ENCODE data around the gene SLCO4C1. TPM values are rescaled to one million over a fixed set of nuclear protein-coding genes. Genes with fewer than 3 reads are reported as not detected.

The SLCO4C1 gene
- total RNA-seq, 1 donor from 2014 or later = 0.22 TPM

DNA sequence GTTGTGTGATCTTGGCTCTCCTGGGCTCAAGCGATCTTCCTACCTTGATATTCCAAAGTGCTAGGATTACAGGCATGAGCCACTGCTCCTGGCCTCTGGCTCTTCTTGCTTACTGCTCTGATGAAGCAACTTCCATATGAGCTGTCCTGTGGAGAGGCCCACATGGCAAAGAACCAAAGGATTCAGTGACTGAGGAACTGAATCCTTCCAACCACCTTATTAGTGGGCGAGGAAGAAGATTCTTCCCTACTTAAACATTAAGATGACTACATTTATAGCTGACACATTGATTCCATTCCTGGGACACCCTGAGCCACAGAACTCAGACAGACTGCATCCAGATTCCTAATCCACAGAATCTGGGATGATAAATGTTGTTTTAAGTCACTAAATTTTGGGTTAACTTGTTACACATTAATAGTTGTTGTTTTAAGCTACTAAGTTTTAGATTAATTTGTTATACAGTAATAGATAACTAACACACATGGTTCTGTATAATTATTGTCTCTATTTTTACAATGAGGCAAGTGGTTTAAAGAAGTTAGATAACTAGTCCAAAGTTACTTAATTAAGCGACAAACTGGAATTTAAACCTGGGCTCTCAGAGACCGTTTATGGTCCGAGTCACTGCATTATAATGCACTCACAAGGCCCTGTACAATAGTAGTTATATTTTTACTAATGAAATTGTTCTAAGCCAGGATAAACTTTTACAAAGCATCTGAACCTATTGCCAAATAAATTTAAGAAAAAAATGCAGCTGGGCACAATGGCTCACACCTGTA is 16.7 kb upstream of the SLCO4C1 start:
- DNase-seq = no peak
- intact Hi-C loops (cut with micrococcal nuclease) = no loop called here
- no peaks in the 10 kb centered on the region for H3K4me1 ChIP-seq
- H3K27ac ChIP-seq (replicated peaks) = no peak overlapping the region
- no peaks in the 10 kb centered on the region for H3K36me3 ChIP-seq
- H3K27me3 ChIP-seq (ENCODE audit: low read depth) = no peaks in the 10 kb centered on the region
- H3K4me3 ChIP-seq = no peak overlapping the region
- TF ChIP-seq, protein P1, sequence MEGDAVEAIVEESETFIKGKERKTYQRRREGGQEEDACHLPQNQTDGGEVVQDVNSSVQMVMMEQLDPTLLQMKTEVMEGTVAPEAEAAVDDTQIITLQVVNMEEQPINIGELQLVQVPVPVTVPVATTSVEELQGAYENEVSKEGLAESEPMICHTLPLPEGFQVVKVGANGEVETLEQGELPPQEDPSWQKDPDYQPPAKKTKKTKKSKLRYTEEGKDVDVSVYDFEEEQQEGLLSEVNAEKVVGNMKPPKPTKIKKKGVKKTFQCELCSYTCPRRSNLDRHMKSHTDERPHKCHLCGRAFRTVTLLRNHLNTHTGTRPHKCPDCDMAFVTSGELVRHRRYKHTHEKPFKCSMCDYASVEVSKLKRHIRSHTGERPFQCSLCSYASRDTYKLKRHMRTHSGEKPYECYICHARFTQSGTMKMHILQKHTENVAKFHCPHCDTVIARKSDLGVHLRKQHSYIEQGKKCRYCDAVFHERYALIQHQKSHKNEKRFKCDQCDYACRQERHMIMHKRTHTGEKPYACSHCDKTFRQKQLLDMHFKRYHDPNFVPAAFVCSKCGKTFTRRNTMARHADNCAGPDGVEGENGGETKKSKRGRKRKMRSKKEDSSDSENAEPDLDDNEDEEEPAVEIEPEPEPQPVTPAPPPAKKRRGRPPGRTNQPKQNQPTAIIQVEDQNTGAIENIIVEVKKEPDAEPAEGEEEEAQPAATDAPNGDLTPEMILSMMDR (IDR thresholded peaks at IDR 0.05; ENCODE audit: borderline replicate concordance) = no peak
- H3K9me3 ChIP-seq (replicated peaks) = peaks cover 2% of the 10 kb centered on the region

DNA sequence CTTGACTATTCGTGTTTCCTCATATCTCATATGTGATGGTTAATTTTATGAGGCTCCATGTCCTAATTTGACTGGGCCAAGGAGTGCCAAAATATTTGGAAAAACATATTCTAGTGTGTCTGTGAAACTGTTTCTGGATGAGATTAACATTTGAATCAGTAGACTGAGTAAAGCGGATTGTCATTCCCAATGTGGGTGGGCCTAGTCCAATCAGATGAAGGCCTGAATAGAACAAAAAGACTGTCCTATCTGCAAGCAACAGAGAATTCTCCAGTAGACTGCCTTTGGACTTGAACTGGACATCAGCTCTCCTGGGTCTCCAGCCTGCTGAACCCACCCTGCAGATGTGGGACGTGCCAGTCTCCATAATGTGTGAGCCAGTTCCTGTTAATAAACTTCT is 13.5 kb upstream of the SLCO4C1 start:
- H3K27me3 ChIP-seq (ENCODE audit: low read depth) = no peaks in the 10 kb centered on the region
- intact Hi-C loops (cut with micrococcal nuclease) = no loop called here
- TF ChIP-seq, protein P1 (IDR thresholded peaks at IDR 0.05; ENCODE audit: borderline replicate concordance) = no peak
- H3K4me1 ChIP-seq = no peaks in the 10 kb centered on the region
- H3K4me3 ChIP-seq = no peak overlapping the region
- no peaks in the 10 kb centered on the region for H3K9me3 ChIP-seq (replicated peaks)
- DNase-seq = no peak
- no peaks in the 10 kb centered on the region for H3K36me3 ChIP-seq
- H3K27ac ChIP-seq (replicated peaks) = no peak overlapping the region

DNA sequence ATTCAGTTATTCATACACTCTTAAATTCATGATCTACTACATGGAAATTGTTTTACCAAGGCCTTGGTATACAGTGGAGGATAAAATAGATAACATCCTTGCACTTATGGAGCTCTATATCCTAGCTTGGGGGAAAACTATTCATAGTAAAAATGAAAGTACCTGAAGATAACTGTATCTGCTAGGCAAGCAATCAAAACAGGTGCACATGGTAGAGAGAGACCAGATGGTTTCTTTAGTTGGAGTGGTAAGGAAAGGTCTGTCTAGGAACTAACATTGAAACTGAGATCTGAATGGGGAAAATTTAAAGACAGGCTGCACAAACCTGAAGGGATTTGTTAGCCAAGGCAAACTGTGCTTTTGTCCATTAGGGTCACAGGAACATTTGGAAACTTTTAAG is 11.1 kb upstream of the SLCO4C1 start:
- no peaks in the 10 kb centered on the region for H3K27me3 ChIP-seq (ENCODE audit: low read depth)
- H3K4me1 ChIP-seq = no peaks in the 10 kb centered on the region
- H3K4me3 ChIP-seq = no peak overlapping the region
- TF ChIP-seq, protein P1 (IDR thresholded peaks at IDR 0.05; ENCODE audit: borderline replicate concordance) = no peak
- no peaks in the 10 kb centered on the region for H3K9me3 ChIP-seq (replicated peaks)
- intact Hi-C loops (cut with micrococcal nuclease) = no loop called here
- H3K36me3 ChIP-seq = no peaks in the 10 kb centered on the region
- H3K27ac ChIP-seq (replicated peaks) = no peak overlapping the region
- DNase-seq = no peak

DNA sequence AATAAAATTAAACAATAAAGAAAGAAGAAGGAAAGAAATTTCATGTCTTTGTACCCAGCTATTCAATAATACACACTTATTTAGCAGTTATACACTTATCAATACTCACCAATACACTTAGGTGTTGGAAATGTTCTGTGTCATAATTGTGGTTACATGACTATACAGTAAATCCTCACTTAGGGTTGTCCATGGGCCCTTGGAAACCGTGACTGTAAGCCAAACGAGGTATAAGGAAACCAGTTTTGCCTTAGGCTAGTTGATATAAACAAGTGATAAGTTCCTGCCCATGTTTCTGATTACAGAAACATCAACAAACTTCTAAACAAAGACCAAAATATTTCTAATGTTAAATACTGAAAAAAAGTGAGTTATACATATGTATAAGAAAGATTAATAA is 10.0 kb upstream of the SLCO4C1 start:
- no peaks in the 10 kb centered on the region for H3K27me3 ChIP-seq (ENCODE audit: low read depth)
- DNase-seq = no peak
- H3K36me3 ChIP-seq = no peaks in the 10 kb centered on the region
- intact Hi-C loops (cut with micrococcal nuclease) = no loop called here
- H3K27ac ChIP-seq (replicated peaks) = no peak overlapping the region
- no peaks in the 10 kb centered on the region for H3K4me1 ChIP-seq
- TF ChIP-seq, protein P1 (IDR thresholded peaks at IDR 0.05; ENCODE audit: borderline replicate concordance) = no peak
- H3K4me3 ChIP-seq = no peak overlapping the region
- H3K9me3 ChIP-seq (replicated peaks) = no peaks in the 10 kb centered on the region

DNA sequence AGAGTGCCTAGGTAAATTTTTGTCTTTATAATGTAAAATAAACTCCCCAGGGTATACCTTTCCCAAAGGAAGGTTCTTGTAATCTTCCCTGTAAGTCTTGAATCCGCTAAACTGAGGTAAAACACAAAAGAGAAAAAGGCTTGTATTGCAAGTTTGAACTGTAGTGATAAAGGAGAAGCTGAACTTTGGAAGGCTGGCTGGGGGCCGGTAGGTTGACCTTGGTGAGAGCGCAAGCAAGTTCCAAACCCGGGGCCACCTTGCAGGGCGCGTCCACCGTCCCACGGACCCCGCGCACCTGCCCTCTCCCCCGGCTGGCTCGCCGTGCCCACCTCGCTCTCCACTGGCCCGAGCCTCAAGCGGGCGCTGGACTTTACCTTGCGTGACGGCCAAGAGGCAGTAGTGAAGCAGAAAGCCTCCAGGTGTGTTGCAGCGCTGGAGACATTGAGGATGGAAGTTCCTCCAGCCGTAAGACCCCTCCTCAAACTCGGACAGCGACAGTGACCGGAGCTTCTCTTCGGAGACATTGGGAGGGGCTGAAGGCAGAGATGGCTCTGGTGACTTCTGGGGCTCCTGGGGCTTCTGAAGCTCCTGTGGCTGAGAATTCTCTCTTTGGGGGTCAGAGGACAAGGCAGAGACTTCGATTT is 428 bp downstream of the SLCO4C1 start:
- DNase-seq = no peak
- intact Hi-C loops (cut with micrococcal nuclease) = no loop called here
- Histone ChIP-seq H3K36me3 (no peaks in the 10 kb centered on the region), H3K27me3 (ENCODE audit: low read depth) (peaks cover 29% of the 10 kb centered on the region), H3K4me3 (peak overlapping the region; percentile 60), H3K9me3 (replicated peaks) (no peaks in the 10 kb centered on the region), H3K27ac (replicated peaks) (no peak overlapping the region), H3K4me1 (peaks cover 15% of the 10 kb centered on the region)
- TF ChIP-seq, protein P1 (IDR thresholded peaks at IDR 0.05; ENCODE audit: borderline replicate concordance) = no peak

All from left ventricle myocardium inferior (tissue), 1 donor.